GM20000 (cell line): Measurements from ENCODE around the gene POLE.

Source experiments
- DNase-seq: peaks from one replicate; pipeline ENCODE4 v3.0.0; 2012; ENCODE audit warnings: low spot score
- CTCF ChIP-seq: IDR thresholded peaks from 2 replicates; pipeline ENCODE4 v1.5.1; 2012; ENCODE audit warnings: mild to moderate bottlenecking, control low read depth; ENCODE audit errors: extremely low read depth, missing control alignments

POLE gene

GRCh38 chr12:132638541-132639408 lies 48.4 kb downstream of the POLE start:
- peak; percentile 58 for DNase-seq
- peak; percentile 67 for TF ChIP-seq CTCF

GRCh38 chr12:132637811-132638210 lies 49.3 kb downstream of the POLE start:
- no peak for TF ChIP-seq CTCF
- DNase-seq, result no peak

GRCh38 chr12:132635076-132635955 lies 51.8 kb downstream of the POLE start:
- DNase-seq, result no peak
- no peak for TF ChIP-seq CTCF

GRCh38 chr12:132634411-132634990 lies 52.6 kb downstream of the POLE start:
- no peak for DNase-seq
- TF ChIP-seq CTCF, result no peak

GRCh38 chr12:132633901-132634300 lies 53.2 kb downstream of the POLE start:
- TF ChIP-seq CTCF, result no peak
- no peak for DNase-seq

- no peak for TF ChIP-seq CTCF
- no peak for DNase-seq
Observed at GRCh38 chr12:132633398-132633797, 53.7 kb downstream of the POLE start.
